Keratinocyte (primary cell): ENCODE measurements around the gene ISG15. TPM values are rescaled to one million over a fixed set of nuclear protein-coding genes. Genes with fewer than 3 reads are reported as not detected.
"Not testable (repeated sequence)": the region's sequence is repeated elsewhere in the genome, so short reads cannot be mapped to it uniquely, and the experiment has no call there.

ENCODE experiments used
- DNase-seq: peaks from one replicate; pipeline ENCODE4 v3.0.0-alpha.2; 2011; ENCODE audit warnings: low read depth, missing footprints, low spot score
- FAIRE-seq: peaks from 2 replicates; lab custom pipeline; 2011; peaks lifted over from hg19 to GRCh38; lab: Jason Lieb, UNC
- H2AFZ ChIP-seq: 2 replicates; pipeline ENCODE4 v1.6.0; 2012; ENCODE audit warnings: low read length, control low read depth, inconsistent platforms; ENCODE audit not compliant: control insufficient read depth
- H3K27ac ChIP-seq: 2 replicates; pipeline ENCODE4 v1.5.1; 2011; ENCODE audit warnings: low read length; ENCODE audit not compliant: control insufficient read depth, insufficient read depth
- H3K27me3 ChIP-seq: 3 replicates; pipeline ENCODE4 v1.6.0; 2011; ENCODE audit warnings: low read length; ENCODE audit not compliant: control insufficient read depth, insufficient read depth; ENCODE audit errors: extremely low read depth
- H3K36me3 ChIP-seq, 2 experiments: 2 replicates in 1 of 2; 3 replicates in 1 of 2; pipeline ENCODE4 v1.5.1; 2011; ENCODE audit warnings: low read length in 2 of 2, mild to moderate bottlenecking in 1 of 2; ENCODE audit not compliant: control insufficient read depth in 2 of 2, insufficient read depth in 2 of 2; ENCODE audit errors: extremely low read depth in 1 of 2
- H3K4me1 ChIP-seq: 3 replicates; pipeline ENCODE4 v1.5.1; 2011; ENCODE audit warnings: low read length; ENCODE audit not compliant: control insufficient read depth, insufficient read depth; ENCODE audit errors: extremely low read depth
- H3K4me2 ChIP-seq: 3 replicates; pipeline ENCODE4 v1.6.0; 2011; ENCODE audit warnings: low read depth, low read length; ENCODE audit not compliant: control insufficient read depth, insufficient read depth; ENCODE audit errors: extremely low read depth
- H3K4me3 ChIP-seq, 3 experiments: fragments of 200-600 bp in 1 of 3; sonication (generic) in 1 of 3; 2 replicates in 2 of 3; 3 replicates in 1 of 3; pipeline ENCODE4 v1.5.1; 2011 to 2016; ENCODE audit warnings: low read length in 3 of 3, mild to moderate bottlenecking in 3 of 3, control low read depth in 2 of 3, inconsistent platforms in 1 of 3, low read depth in 1 of 3, mixed read lengths in 1 of 3, mixed run types in 1 of 3, moderate library complexity in 1 of 3; ENCODE audit not compliant: control insufficient read depth in 2 of 3, insufficient read depth in 2 of 3; ENCODE audit errors: extremely low read depth in 1 of 3
- H3K79me2 ChIP-seq: 2 replicates; pipeline ENCODE4 v1.6.0; 2012; ENCODE audit warnings: low read length; ENCODE audit not compliant: control insufficient read depth, insufficient read depth
- H3K9ac ChIP-seq: 3 replicates; pipeline ENCODE4 v1.6.0; 2011; ENCODE audit warnings: low read length; ENCODE audit not compliant: control insufficient read depth, insufficient read depth; ENCODE audit errors: extremely low read depth
- H3K9me1 ChIP-seq: 3 replicates; pipeline ENCODE4 v1.6.0; 2011; ENCODE audit warnings: low read length; ENCODE audit not compliant: control insufficient read depth, insufficient read depth; ENCODE audit errors: extremely low read depth
- H3K9me3 ChIP-seq: 2 replicates; pipeline ENCODE4 v1.5.1; 2012; ENCODE audit warnings: low read depth, low read length; ENCODE audit not compliant: control insufficient read depth
- H4K20me1 ChIP-seq: 3 replicates; pipeline ENCODE4 v1.6.0; 2011; ENCODE audit warnings: low read length; ENCODE audit not compliant: control insufficient read depth, insufficient read depth; ENCODE audit errors: extremely low read depth
- CTCF ChIP-seq, 3 experiments: IDR thresholded peaks in 1 of 3; conservative IDR thresholded peaks in 1 of 3; optimal IDR thresholded peaks in 1 of 3; 2 replicates in 2 of 3; 3 replicates in 1 of 3; pipeline versions ENCODE3 to v1.5.1; 2011; ENCODE audit warnings: low read length in 3 of 3, mild to moderate bottlenecking in 3 of 3, moderate library complexity in 2 of 3, control low read depth in 1 of 3, inconsistent platforms in 1 of 3; ENCODE audit not compliant: insufficient read depth in 2 of 3; ENCODE audit errors: extremely low read depth in 1 of 3
- EZH2 ChIP-seq: IDR thresholded peaks from one replicate; pipeline ENCODE4 v1.6.1; 2012; ENCODE audit warnings: inconsistent platforms, mild to moderate bottlenecking, low read length, moderate library complexity
- dilution Hi-C: fragments of 300-500 bp; cut with MboI; formaldehyde crosslinking; loops from one replicate; pipeline ENCODE4 v1.7.0; 2020; ENCODE audit warnings: low sequenced_read_pairs; ENCODE audit not compliant: extremely low pct_ligation_motif_present
- polyA plus RNA-seq, 5 experiments: library from polyadenylated mRNA; depleted of rRNA in 3 of 5; stranded (reverse) in 3 of 5; stranded (forward) in 1 of 5; unstranded in 1 of 5; fragments of >200 nt; gene quantifications; 1 replicate in 1 of 5; 2 replicates in 3 of 5; 3 replicates in 1 of 5; pipeline versions ENCODE4 v1.2.1 to v1.2.3, GENCODE V29; 2011 to 2012; ENCODE audit warnings: missing spikeins in 2 of 5, low read depth in 1 of 5, low replicate concordance in 1 of 5

ISG15 gene
- polyA plus RNA-seq, 1 donor (not counting 4 experiments of a cell fraction or from before 2014, with no cell fraction given): 246 TPM

GRCh38 chr1:985126-985525 lies 28.2 kb upstream of the ISG15 start:
- Histone ChIP-seq H3K4me2 (no peak overlapping the region), H2AFZ (no peak overlapping the region), H3K79me2 (no peaks in the 10 kb centered on the region), H3K4me3 (no peak overlapping the region), H4K20me1 (no peaks in the 10 kb centered on the region), H3K9me3 (no peaks in the 10 kb centered on the region), H3K27me3 (peaks cover 46% of the 10 kb centered on the region), H3K27ac (no peak overlapping the region), H3K9ac (no peak overlapping the region), H3K36me3 (no peaks in the 10 kb centered on the region), H3K4me1 (no peaks in the 10 kb centered on the region), H3K9me1 (no peaks in the 10 kb centered on the region)
- FAIRE-seq (no peak), DNase-seq (no peak)
- dilution Hi-C loops: no loop called here
- TF ChIP-seq CTCF (optimal IDR thresholded peaks at IDR 0.05 in 1 of 3, IDR thresholded peaks at IDR 0.05 in 1 of 3, conservative IDR thresholded peaks at IDR 0.05 in 1 of 3; ENCODE audit: extremely low read depth in 1 of 3, insufficient read depth in 2 of 3, low read length in 3 of 3) (no peak), EZH2 (no peak)

- DNase-seq, H3K36me3 ChIP-seq, H3K4me1 ChIP-seq, H3K27ac ChIP-seq, H3K79me2 ChIP-seq, H3K4me2 ChIP-seq, H2AFZ ChIP-seq, FAIRE-seq, H3K9me1 ChIP-seq, H3K9ac ChIP-seq, H3K9me3 ChIP-seq, H4K20me1 ChIP-seq, H3K4me3 ChIP-seq, dilution Hi-C loops: not testable (repeated sequence)
- peaks cover 17% of the 10 kb centered on the region for H3K27me3 ChIP-seq
These were observed 25.2 kb upstream of the ISG15 start for GRCh38 chr1:988061-988460.

- H3K4me3 ChIP-seq, H3K27me3 ChIP-seq, H3K9ac ChIP-seq, H3K27ac ChIP-seq, H3K9me3 ChIP-seq, H3K36me3 ChIP-seq, H2AFZ ChIP-seq, H4K20me1 ChIP-seq, H3K9me1 ChIP-seq, FAIRE-seq, DNase-seq, dilution Hi-C loops, H3K79me2 ChIP-seq, H3K4me1 ChIP-seq, H3K4me2 ChIP-seq: not testable (repeated sequence)
These were observed 22.0 kb upstream of the ISG15 start for GRCh38 chr1:991275-991674.
